ENCODE measurements around the gene DNAL4.

The DNAL4 gene

GRCh38 chr22:38788021-38788816 lies 5.7 kb downstream of the DNAL4 start:
- no peak for DNase-seq (ENCODE audit: extremely low read depth in 1 of 2, low read depth in 1 of 2)

GRCh38 chr22:38786631-38787030 lies 7.3 kb downstream of the DNAL4 start:
- no peak for DNase-seq (ENCODE audit: extremely low read depth in 1 of 2, low read depth in 1 of 2)

- no peak for DNase-seq (ENCODE audit: extremely low read depth in 1 of 2, low read depth in 1 of 2)
Measured at GRCh38 chr22:38784856-38785255, 9.1 kb downstream of the DNAL4 start.

- DNase-seq (ENCODE audit: extremely low read depth in 1 of 2, low read depth in 1 of 2) = no peak
Measured at GRCh38 chr22:38784035-38784434, 9.9 kb downstream of the DNAL4 start.

DNA sequence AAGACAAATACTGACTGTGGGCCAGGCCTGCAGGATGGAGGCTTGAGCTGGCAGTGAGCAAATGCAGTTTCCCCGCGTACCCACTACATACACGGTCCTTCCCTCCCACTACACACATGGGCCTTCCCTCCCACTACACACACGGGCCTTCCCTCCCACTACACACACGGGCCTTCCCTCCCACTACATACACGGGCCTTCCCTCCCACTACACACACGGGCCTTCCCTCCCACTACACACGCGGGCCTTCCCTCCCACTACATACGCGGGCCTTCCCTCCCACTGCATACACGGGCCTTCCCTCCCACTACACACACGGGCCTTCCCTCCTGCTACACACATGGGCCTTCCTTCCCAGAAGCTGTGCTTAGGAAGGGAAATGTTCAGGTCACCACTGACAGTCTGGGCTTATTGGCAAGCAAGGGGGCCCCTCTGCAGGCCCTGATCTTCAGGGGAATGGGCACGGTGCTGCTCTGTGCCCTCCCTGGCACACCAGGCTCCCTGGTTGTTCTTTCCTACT lies 10.8 kb downstream of the DNAL4 start:
- no peak for DNase-seq (ENCODE audit: extremely low read depth in 1 of 2, low read depth in 1 of 2)

GRCh38 chr22:38782402-38783094 lies 11.4 kb downstream of the DNAL4 start:
- no peak for DNase-seq (ENCODE audit: extremely low read depth in 1 of 2, low read depth in 1 of 2)

DNA sequence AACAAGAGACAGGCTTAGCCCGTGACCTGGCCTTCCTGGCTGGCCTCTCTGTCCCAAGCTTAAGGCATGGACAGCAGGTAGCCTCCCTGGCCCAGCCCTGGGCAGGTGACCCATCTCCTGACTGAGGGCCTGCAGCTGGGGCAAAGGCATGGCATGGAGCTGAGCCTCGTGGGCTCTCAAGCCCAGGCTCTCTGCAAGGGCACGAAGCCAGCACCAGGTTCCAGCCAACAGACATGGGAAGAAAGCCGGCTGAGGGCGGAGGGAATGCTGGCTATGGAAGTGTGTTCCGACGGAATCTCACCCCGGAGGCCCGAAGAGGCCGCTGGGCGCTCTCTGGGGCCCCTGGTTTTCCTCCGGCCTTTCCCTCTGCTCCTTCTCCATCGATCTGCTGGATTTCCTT lies 12.9 kb downstream of the DNAL4 start:
- no peak for DNase-seq (ENCODE audit: extremely low read depth in 1 of 2, low read depth in 1 of 2)

DNA sequence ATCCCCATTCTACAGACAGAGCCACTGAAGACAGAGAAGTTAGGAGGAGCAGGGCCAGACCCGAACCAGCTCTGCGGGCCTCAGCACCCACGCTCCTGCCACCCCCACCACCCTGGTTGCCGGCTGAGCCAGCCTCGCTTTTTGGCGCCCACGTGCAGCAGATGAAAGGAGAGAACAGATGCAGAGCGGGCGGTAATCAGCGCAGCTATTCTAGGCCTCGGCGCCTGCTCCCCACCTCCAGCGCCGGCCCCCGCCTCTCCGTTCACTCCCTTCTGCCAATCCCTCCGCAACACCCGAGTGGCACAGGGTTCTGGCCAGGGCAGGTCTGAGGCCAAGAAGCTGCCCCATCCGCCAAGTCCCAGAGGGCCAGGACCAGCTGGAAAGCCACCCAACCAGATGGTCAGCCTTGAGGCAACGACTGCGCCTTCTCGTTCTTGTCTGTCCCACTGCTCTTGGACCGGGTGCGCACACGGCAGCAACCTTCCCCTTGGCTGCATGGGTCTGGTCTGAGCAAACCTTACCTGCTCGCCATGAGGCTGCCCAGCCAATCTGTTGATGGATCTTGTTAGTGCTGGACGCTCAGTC lies 16.8 kb downstream of the DNAL4 start:
- no peak for DNase-seq (ENCODE audit: extremely low read depth in 1 of 2, low read depth in 1 of 2)

- DNase-seq (ENCODE audit: extremely low read depth in 1 of 2, low read depth in 1 of 2) = no peak
Measured at GRCh38 chr22:38776086-38776485, 17.9 kb downstream of the DNAL4 start.

GRCh38 chr22:38775656-38776055 lies 18.3 kb downstream of the DNAL4 start:
- no peak for DNase-seq (ENCODE audit: extremely low read depth in 1 of 2, low read depth in 1 of 2)

DNA sequence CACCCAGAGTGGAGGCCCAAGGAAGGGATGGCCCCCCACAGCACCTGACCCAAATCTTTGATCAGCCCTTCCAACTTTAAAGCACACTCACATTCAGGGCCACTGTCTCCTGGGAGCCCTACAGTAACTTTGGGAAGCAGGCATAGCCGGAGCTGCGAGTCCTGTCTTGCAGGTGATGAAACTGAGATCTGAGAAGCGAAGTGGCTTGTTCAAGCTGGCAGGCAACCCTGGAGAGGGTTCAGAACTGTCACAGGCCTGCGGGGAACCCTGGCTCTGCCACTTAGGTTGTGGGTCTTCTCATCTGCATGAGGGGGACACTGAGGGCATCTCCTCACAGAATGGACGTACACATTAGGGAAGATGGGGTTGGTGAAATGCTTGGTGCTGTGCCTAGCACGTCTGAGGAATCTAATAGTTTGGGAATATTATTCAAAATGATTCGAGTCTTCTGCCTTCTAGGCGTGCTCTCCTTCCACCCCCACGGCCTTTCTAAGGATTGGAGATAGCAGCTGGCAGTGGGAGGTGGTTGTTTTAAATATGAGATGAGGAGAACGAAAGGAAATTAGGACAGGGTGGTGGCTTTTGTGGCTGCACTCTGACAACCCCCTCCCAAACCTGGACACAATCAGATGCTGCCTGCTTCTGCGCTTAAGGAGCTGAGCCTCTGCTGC lies 19.3 kb downstream of the DNAL4 start:
- no peak for DNase-seq (ENCODE audit: extremely low read depth in 1 of 2, low read depth in 1 of 2)

GRCh38 chr22:38773363-38773946 lies 20.5 kb downstream of the DNAL4 start:
- DNase-seq (ENCODE audit: extremely low read depth in 1 of 2, low read depth in 1 of 2) = no peak

GRCh38 chr22:38772623-38772873 lies 21.4 kb downstream of the DNAL4 start:
- DNase-seq (ENCODE audit: extremely low read depth in 1 of 2, low read depth in 1 of 2) = no peak

- no peak for DNase-seq (ENCODE audit: extremely low read depth in 1 of 2, low read depth in 1 of 2)
Measured at GRCh38 chr22:38770257-38770949, 23.5 kb downstream of the DNAL4 start.

DNA sequence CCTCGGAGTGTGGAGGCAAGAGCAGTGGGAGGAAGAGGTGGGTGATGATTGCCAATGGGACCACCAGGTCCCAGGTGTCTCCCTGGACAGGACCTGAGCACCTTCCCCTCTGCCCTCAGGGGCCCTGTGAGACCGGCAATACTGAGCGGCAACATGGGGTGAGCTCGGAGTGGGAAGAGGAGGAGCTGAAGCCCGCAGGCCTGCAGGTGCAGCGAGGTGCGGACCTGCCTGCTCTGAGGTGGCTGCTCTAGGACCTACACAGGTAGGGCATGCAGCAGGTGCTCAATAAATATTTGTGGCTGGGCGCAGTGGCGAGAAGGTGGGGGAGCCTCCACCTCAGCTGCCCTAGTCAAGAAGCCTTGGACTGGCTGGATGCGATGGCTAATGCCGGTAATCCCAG lies 25.9 kb downstream of the DNAL4 start:
- DNase-seq (ENCODE audit: extremely low read depth in 1 of 2, low read depth in 1 of 2) = no peak

GRCh38 chr22:38767313-38767712 lies 26.6 kb downstream of the DNAL4 start:
- DNase-seq (ENCODE audit: extremely low read depth in 1 of 2, low read depth in 1 of 2) = no peak

GRCh38 chr22:38766076-38766777 lies 27.7 kb downstream of the DNAL4 start:
- peak in 1 of 2 donors; percentile 30 for DNase-seq (ENCODE audit: extremely low read depth in 1 of 2, low read depth in 1 of 2)

GRCh38 chr22:38762551-38762983 lies 31.4 kb downstream of the DNAL4 start:
- DNase-seq (ENCODE audit: extremely low read depth in 1 of 2, low read depth in 1 of 2) = no peak

GRCh38 chr22:38761202-38762162 lies 32.5 kb downstream of the DNAL4 start:
- no peak for DNase-seq (ENCODE audit: extremely low read depth in 1 of 2, low read depth in 1 of 2)
